Measurements from ENCODE around the gene CLDN34.

The CLDN34 gene

GRCh38 chrX:9927698-9928482, 39.3 kb upstream of the CLDN34 start:
- no peak for DNase-seq (ENCODE audit: low read depth)
- H3K4me3 ChIP-seq (ENCODE audit: control insufficient read depth, low read depth, low read length), result no peak overlapping the region
- no peak for TF ChIP-seq CTCF (IDR thresholded peaks at IDR 0.05; ENCODE audit: control insufficient read depth, insufficient read depth, low read depth, low read length, missing control alignments)

GRCh38 chrX:9935436-9935835, 31.7 kb upstream of the CLDN34 start:
- H3K4me3 ChIP-seq (ENCODE audit: control insufficient read depth, low read depth, low read length), result no peak overlapping the region
- TF ChIP-seq CTCF (IDR thresholded peaks at IDR 0.05; ENCODE audit: control insufficient read depth, insufficient read depth, low read depth, low read length, missing control alignments), result no peak
- no peak for DNase-seq (ENCODE audit: low read depth)

GRCh38 chrX:9937761-9938160, 29.4 kb upstream of the CLDN34 start:
- no peak for TF ChIP-seq CTCF (IDR thresholded peaks at IDR 0.05; ENCODE audit: control insufficient read depth, insufficient read depth, low read depth, low read length, missing control alignments)
- H3K4me3 ChIP-seq (ENCODE audit: control insufficient read depth, low read depth, low read length), result no peak overlapping the region

GRCh38 chrX:9938516-9938915, 28.6 kb upstream of the CLDN34 start:
- DNase-seq (ENCODE audit: low read depth), result no peak
- no peak for TF ChIP-seq CTCF (IDR thresholded peaks at IDR 0.05; ENCODE audit: control insufficient read depth, insufficient read depth, low read depth, low read length, missing control alignments)
- no peak overlapping the region for H3K4me3 ChIP-seq (ENCODE audit: control insufficient read depth, low read depth, low read length)

More at GRCh38 chrX:9937761-9938160, 29.4 kb upstream of the CLDN34 start:
- no peak for DNase-seq (ENCODE audit: low read depth)

GRCh38 chrX:9940421-9940820, 26.7 kb upstream of the CLDN34 start:
- no peak for DNase-seq (ENCODE audit: low read depth)
- no peak overlapping the region for H3K4me3 ChIP-seq (ENCODE audit: control insufficient read depth, low read depth, low read length)
- no peak for TF ChIP-seq CTCF (IDR thresholded peaks at IDR 0.05; ENCODE audit: control insufficient read depth, insufficient read depth, low read depth, low read length, missing control alignments)

- no peak for TF ChIP-seq CTCF (IDR thresholded peaks at IDR 0.05; ENCODE audit: control insufficient read depth, insufficient read depth, low read depth, low read length, missing control alignments)
Observed at GRCh38 chrX:9942086-9942485, 25.1 kb upstream of the CLDN34 start.

More at GRCh38 chrX:9942086-9942485, 25.1 kb upstream of the CLDN34 start:
- no peak for DNase-seq (ENCODE audit: low read depth)
- no peak overlapping the region for H3K4me3 ChIP-seq (ENCODE audit: control insufficient read depth, low read depth, low read length)
